HepG2 (cell line): ENCODE results near the gene PPP2R2C. TPM values are rescaled to one million over a fixed set of nuclear protein-coding genes. Genes with fewer than 3 reads are reported as not detected.

Source experiments
- BRCA1 ChIP-seq: sonication (generic); formaldehyde crosslinking; IDR thresholded peaks from 2 replicates; pipeline ENCODE4 v1.4.0; 2020; ENCODE audit warnings: missing genetic modification reagents
- ELF3 ChIP-seq: IDR thresholded peaks from 2 replicates; pipeline ENCODE4 v1.6.1; 2016; ENCODE audit warnings: missing genetic modification reagents, missing compliant biosample characterization
- HNF4A ChIP-seq: sonication (generic); formaldehyde crosslinking; IDR thresholded peaks from 2 replicates; pipeline ENCODE4 v1.4.0; 2020; ENCODE audit warnings: missing genetic modification reagents
- KMT2A ChIP-seq: sonication (generic); formaldehyde crosslinking; IDR thresholded peaks from 2 replicates; pipeline ENCODE4 v1.4.0; 2020; ENCODE audit warnings: missing genetic modification reagents
- NONO ChIP-seq, 2 experiments: fragments of 450-650 bp in 1 of 2; sonication (generic) in 1 of 2; formaldehyde crosslinking in 1 of 2; IDR thresholded peaks in 1 of 2; conservative IDR thresholded peaks in 1 of 2; 2 replicates each; pipeline versions ENCODE4 v1.6.1 to v1.8.0; 2017 to 2022; ENCODE audit warnings: mild to moderate bottlenecking in 1 of 2, missing genetic modification reagents in 1 of 2, moderate library complexity in 1 of 2
- NR2F1 ChIP-seq, 2 experiments: fragments of 450-650 bp in 1 of 2; formaldehyde crosslinking in 1 of 2; IDR thresholded peaks; 2 replicates each; pipeline versions ENCODE4 v1.5.0 to v1.6.1; 2016 to 2020; ENCODE audit warnings: mild to moderate bottlenecking in 1 of 2, missing compliant biosample characterization in 1 of 2, missing genetic modification reagents in 1 of 2, moderate library complexity in 1 of 2
- SALL2 ChIP-seq: sonication (generic); formaldehyde crosslinking; IDR thresholded peaks from 2 replicates; pipeline ENCODE4 v1.8.1; 2023; ENCODE audit warnings: mild to moderate bottlenecking, missing genetic modification reagents, inconsistent platforms
- ZNF264 ChIP-seq: sonication (generic); formaldehyde crosslinking; IDR thresholded peaks from 2 replicates; pipeline ENCODE4 v1.4.0; 2020; ENCODE audit warnings: missing genetic modification reagents
- ZNF468 ChIP-seq: sonication (generic); formaldehyde crosslinking; IDR thresholded peaks from 2 replicates; pipeline ENCODE4 v1.8.0; 2022; ENCODE audit warnings: mild to moderate bottlenecking, moderate library complexity, missing genetic modification reagents
- ZNF512B ChIP-seq: sonication (generic); formaldehyde crosslinking; IDR thresholded peaks from 2 replicates; pipeline ENCODE4 v1.5.1; 2020; ENCODE audit warnings: missing genetic modification reagents, mild to moderate bottlenecking, borderline replicate concordance
- ZNF7 ChIP-seq: IDR thresholded peaks from 2 replicates; pipeline ENCODE4 v1.6.1; 2016; ENCODE audit warnings: missing biosample characterization, missing genetic modification reagents
- ZNF777 ChIP-seq: sonication (generic); formaldehyde crosslinking; IDR thresholded peaks from 2 replicates; pipeline ENCODE4 v1.4.0; 2020; ENCODE audit warnings: missing genetic modification reagents
- polyA plus RNA-seq, 8 experiments: library from polyadenylated mRNA; depleted of rRNA in 3 of 8; stranded (reverse) in 7 of 8; unstranded in 1 of 8; fragments of >200 nt; fragmentation: Illumina TruSeq in 4 of 8; extraction: Trizol in 4 of 8; gene quantifications; 2 replicates each; pipeline versions ENCODE4 v1.2.1 to v1.2.3, GENCODE V29; 2011 to 2016; ENCODE audit warnings: low read depth in 4 of 8, missing spikeins in 1 of 8, mixed read lengths in 1 of 8; ENCODE audit not compliant: insufficient read depth in 1 of 8
- total RNA-seq, 5 experiments: library from RNA; depleted of rRNA; stranded (reverse); fragments of >200 nt; fragmentation: Illumina TruSeq; extraction: Trizol; gene quantifications; 2 replicates each; pipeline ENCODE4 v1.2.3, GENCODE V29; 2016; ENCODE audit warnings: low read depth in 1 of 5

The PPP2R2C gene
- total and polyA plus RNA-seq, 2 of the 13 experiments (the other 11 are each of a cell fraction or from before 2014, with no cell fraction given), result 0.60 to 8.6 TPM

- TF ChIP-seq ZNF512B (CRISPR knock-in tag) (no peak), KMT2A (CRISPR knock-in tag) (no peak), ZNF7 (CRISPR knock-in tag) (no peak), HNF4A (CRISPR knock-in tag) (peak; percentile 78), NR2F1 (CRISPR knock-in tag; IDR thresholded peaks at IDR 0.05) (no peak), ZNF264 (CRISPR knock-in tag) (no peak), ZNF777 (no peak), NONO (IDR thresholded peaks at IDR 0.05) (no peak), NONO (CRISPR knock-in tag; conservative IDR thresholded peaks at IDR 0.05) (no peak), ELF3 (CRISPR knock-in tag) (no peak; the same call in 1 of the 2 replicates), SALL2 (CRISPR knock-in tag) (no peak), BRCA1 (CRISPR knock-in tag) (no peak), ZNF468 (CRISPR knock-in tag) (no peak)
Observed at GRCh38 chr4:6321361-6321760, 151.1 kb downstream of the PPP2R2C start (continued).
